Subcutaneous abdominal adipose tissue (tissue), 5 donors: Measurements from ENCODE around the gene PTCD2.

Source experiments
- H3K27ac ChIP-seq: one replicate; pipeline ENCODE4 v1.7.0; 2013; ENCODE audit warnings: low read depth, mild to moderate bottlenecking, inconsistent platforms, low read length, moderate library complexity
- H3K27me3 ChIP-seq, 5 donors: one replicate each; pipeline ENCODE4 v1.7.0; 2013; ENCODE audit warnings: low read length in 5 of 5, inconsistent platforms in 1 of 5; ENCODE audit not compliant: control insufficient read depth in 5 of 5, insufficient read depth in 4 of 5
- H3K36me3 ChIP-seq, 5 donors: one replicate each; pipeline ENCODE4 v1.7.0; 2013; ENCODE audit warnings: low read length in 5 of 5; ENCODE audit not compliant: control insufficient read depth in 5 of 5, insufficient read depth in 5 of 5
- H3K4me1 ChIP-seq, 5 donors: one replicate each; pipeline ENCODE4 v1.7.0; 2013; ENCODE audit warnings: low read length in 5 of 5, mild to moderate bottlenecking in 3 of 5, moderate library complexity in 1 of 5; ENCODE audit not compliant: control insufficient read depth in 5 of 5, insufficient read depth in 5 of 5
- H3K4me3 ChIP-seq, 5 donors: one replicate each; pipeline ENCODE4 v1.7.0; 2013; ENCODE audit warnings: low read length in 5 of 5, low read depth in 1 of 5
- H3K9ac ChIP-seq, 5 donors: one replicate each; pipeline ENCODE4 v1.7.0; 2013; ENCODE audit warnings: low read length in 5 of 5, mild to moderate bottlenecking in 4 of 5, moderate library complexity in 3 of 5
- H3K9me3 ChIP-seq, 5 donors: one replicate each; pipeline ENCODE4 v1.7.0; 2013; ENCODE audit warnings: low read length in 5 of 5; ENCODE audit not compliant: control insufficient read depth in 5 of 5
- donor health status: healthy.
- donor health status: healthy.
- donor health status: healthy.
- donor health status: healthy.
- donor health status: healthy.

The PTCD2 gene

GRCh38 chr5:72358925-72359324 lies 38.8 kb downstream of the PTCD2 start:
- peaks cover 15 to 42% (median 22%) of the 10 kb centered on the region in 5 donors for H3K36me3 ChIP-seq
- no peak overlapping the region for H3K27ac ChIP-seq

GRCh38 chr5:72359886-72360285 lies 39.7 kb downstream of the PTCD2 start:
- Histone ChIP-seq H3K36me3 (peaks cover 15 to 42% (median 22%) of the 10 kb centered on the region in 5 donors), H3K4me1 (peaks cover 0 to 3% (median 0%) of the 10 kb centered on the region in 5 donors), H3K9me3 (no peaks in the 10 kb centered on the region), H3K27ac (no peak overlapping the region), H3K27me3 (no peaks in the 10 kb centered on the region), H3K9ac (no peak overlapping the region), H3K4me3 (no peak overlapping the region)

More at GRCh38 chr5:72358925-72359324, 38.8 kb downstream of the PTCD2 start:
- Histone ChIP-seq H3K9ac (no peak overlapping the region), H3K4me3 (no peak overlapping the region), H3K27me3 (no peaks in the 10 kb centered on the region), H3K9me3 (no peaks in the 10 kb centered on the region), H3K4me1 (peaks cover 0 to 3% (median 0%) of the 10 kb centered on the region in 5 donors)

DNA sequence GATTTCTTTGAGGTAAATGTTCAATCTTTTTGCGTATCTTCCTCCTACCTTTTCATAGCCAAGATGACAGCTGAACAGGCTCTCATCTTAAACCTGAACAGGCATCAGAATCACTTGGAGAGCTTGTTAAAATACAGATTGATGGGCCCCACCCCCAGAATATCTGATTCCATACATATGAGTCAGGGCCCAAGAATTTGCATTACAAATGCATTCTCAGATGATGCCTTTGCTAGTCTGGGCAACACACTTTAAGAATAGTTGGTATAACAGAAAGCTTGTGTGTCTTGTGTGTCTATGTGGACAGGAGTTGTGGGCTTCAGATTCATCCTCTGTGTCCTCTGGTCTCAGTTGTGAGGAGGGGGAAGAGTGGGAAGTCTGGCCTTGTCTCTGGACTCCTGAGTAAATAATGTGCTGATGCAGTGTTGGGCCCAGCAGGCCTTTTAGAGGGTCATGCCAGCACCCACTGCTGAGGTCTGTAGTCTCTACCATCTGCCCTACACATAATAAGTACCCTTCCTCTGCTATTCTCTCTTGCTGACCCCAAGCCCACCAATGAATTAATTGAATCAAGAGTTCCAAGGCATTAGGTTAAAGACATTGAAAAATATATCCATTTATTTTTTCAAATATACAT lies 43.1 kb downstream of the PTCD2 start:
- H3K4me3 ChIP-seq, result no peak overlapping the region
- H3K4me1 ChIP-seq, result peaks cover 0 to 9% (median 5%) of the 10 kb centered on the region in 5 donors
- peaks cover 11 to 39% (median 22%) of the 10 kb centered on the region in 5 donors for H3K36me3 ChIP-seq
- H3K9ac ChIP-seq, result no peak overlapping the region
- H3K9me3 ChIP-seq, result no peaks in the 10 kb centered on the region
- H3K27ac ChIP-seq, result no peak overlapping the region
- no peaks in the 10 kb centered on the region for H3K27me3 ChIP-seq

DNA sequence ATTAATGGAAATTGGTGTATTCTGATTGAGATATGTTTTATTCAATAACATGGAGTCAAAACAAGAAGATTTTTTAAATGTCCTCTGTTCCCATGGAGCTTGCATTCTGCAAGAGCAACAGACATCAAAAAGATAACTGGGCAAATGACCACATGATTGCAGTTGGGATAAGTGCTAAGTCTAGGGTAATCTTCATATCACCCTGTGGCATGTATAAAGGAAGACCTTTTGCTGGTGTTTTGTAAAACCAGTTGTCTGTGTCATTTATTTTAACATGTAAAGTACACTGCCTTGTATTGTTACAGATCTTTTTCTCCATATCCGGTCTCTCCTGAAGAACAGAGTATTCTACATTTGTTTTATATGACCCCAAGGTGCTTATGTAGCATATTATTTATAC lies 44.0 kb downstream of the PTCD2 start:
- H3K27ac ChIP-seq, result no peak overlapping the region
- no peaks in the 10 kb centered on the region for H3K27me3 ChIP-seq
- H3K4me3 ChIP-seq, result no peak overlapping the region
- H3K36me3 ChIP-seq, result peaks cover 6 to 31% (median 17%) of the 10 kb centered on the region in 5 donors
- peaks cover 0 to 9% (median 5%) of the 10 kb centered on the region in 5 donors for H3K4me1 ChIP-seq
- no peak overlapping the region for H3K9ac ChIP-seq
- no peaks in the 10 kb centered on the region for H3K9me3 ChIP-seq

DNA sequence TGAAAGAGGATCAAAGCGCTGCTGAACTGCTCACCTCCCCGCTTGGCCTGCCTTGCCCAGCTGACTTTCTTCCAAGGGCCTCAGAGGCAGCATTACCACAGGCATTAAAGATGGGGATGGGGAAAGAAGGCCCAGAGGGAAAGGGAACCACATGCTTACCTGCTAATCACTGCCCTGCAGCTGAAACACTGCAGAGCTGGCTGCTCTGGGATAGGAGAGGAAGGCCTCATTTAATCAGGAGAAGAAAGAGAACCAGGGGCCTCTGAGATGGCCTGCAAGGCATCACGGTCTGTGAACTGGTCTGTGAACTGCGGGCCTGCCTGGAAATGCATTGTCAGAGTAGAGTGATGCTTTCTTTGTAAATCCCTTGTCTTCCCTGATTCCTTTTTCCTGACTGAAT lies 44.8 kb downstream of the PTCD2 start:
- Histone ChIP-seq H3K9ac (no peak overlapping the region), H3K4me1 (peaks cover 0 to 9% (median 5%) of the 10 kb centered on the region in 5 donors), H3K4me3 (no peak overlapping the region)

GRCh38 chr5:72366324-72366976 lies 46.3 kb downstream of the PTCD2 start:
- Histone ChIP-seq H3K27ac (no peak overlapping the region), H3K4me1 (peaks cover 0 to 9% (median 5%) of the 10 kb centered on the region in 5 donors), H3K9ac (no peak overlapping the region), H3K36me3 (peaks cover 0 to 12% (median 7%) of the 10 kb centered on the region in 5 donors), H3K9me3 (no peaks in the 10 kb centered on the region), H3K27me3 (no peaks in the 10 kb centered on the region), H3K4me3 (peak overlapping the region in 1 of 5 donors; percentile 10)

More for the DNA sequence above, 44.8 kb downstream of the PTCD2 start:
- H3K27ac ChIP-seq, result no peak overlapping the region
- peaks cover 0 to 23% (median 10%) of the 10 kb centered on the region in 5 donors for H3K36me3 ChIP-seq
- H3K27me3 ChIP-seq, result no peaks in the 10 kb centered on the region
- no peaks in the 10 kb centered on the region for H3K9me3 ChIP-seq

DNA sequence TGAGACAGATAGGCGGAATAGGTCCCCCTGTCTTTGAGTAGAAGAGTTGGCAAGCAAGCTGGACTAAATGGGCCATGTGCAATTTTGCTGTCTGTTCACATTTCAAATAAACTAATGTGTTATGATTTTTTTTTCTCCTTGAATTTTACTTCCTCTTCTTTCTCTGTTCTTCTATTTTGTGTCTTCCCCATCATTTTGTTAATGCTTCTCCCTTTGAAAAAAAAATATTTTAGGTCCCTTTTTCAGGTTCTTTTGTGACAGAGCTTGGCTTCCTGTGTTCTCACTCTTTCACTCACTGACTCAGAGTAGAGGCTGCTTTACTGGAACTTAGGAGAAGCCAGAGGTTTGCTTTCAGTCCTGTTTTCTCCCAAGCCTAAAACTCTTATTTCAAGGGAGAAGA lies 48.1 kb downstream of the PTCD2 start:
- Histone ChIP-seq H3K9me3 (no peaks in the 10 kb centered on the region), H3K9ac (no peak overlapping the region), H3K27ac (no peak overlapping the region), H3K36me3 (peaks cover 0 to 2% (median 0%) of the 10 kb centered on the region in 5 donors), H3K27me3 (no peaks in the 10 kb centered on the region), H3K4me1 (peaks cover 0 to 9% (median 5%) of the 10 kb centered on the region in 5 donors), H3K4me3 (no peak overlapping the region)

- peaks cover 0 to 9% (median 5%) of the 10 kb centered on the region in 5 donors for H3K4me1 ChIP-seq
- H3K36me3 ChIP-seq, result peaks cover 0 to 2% (median 0%) of the 10 kb centered on the region in 5 donors
- no peak overlapping the region for H3K4me3 ChIP-seq
- no peaks in the 10 kb centered on the region for H3K9me3 ChIP-seq
- no peak overlapping the region for H3K27ac ChIP-seq
- no peaks in the 10 kb centered on the region for H3K27me3 ChIP-seq
- H3K9ac ChIP-seq, result no peak overlapping the region
These were observed 49.1 kb downstream of the PTCD2 start for GRCh38 chr5:72369301-72369700.

GRCh38 chr5:72369711-72370110 lies 49.5 kb downstream of the PTCD2 start:
- H3K4me1 ChIP-seq, result peaks cover 0 to 9% (median 5%) of the 10 kb centered on the region in 5 donors
- H3K27ac ChIP-seq, result no peak overlapping the region
- H3K36me3 ChIP-seq, result peaks cover 0 to 2% (median 0%) of the 10 kb centered on the region in 5 donors
- no peaks in the 10 kb centered on the region for H3K27me3 ChIP-seq
- H3K9ac ChIP-seq, result no peak overlapping the region
- no peak overlapping the region for H3K4me3 ChIP-seq
- H3K9me3 ChIP-seq, result peaks cover 0 to 3% (median 0%) of the 10 kb centered on the region in 5 donors

- H3K27me3 ChIP-seq, result no peaks in the 10 kb centered on the region
- H3K9ac ChIP-seq, result no peak overlapping the region
- H3K27ac ChIP-seq, result no peak overlapping the region
- no peak overlapping the region for H3K4me3 ChIP-seq
- H3K9me3 ChIP-seq, result peaks cover 0 to 6% (median 0%) of the 10 kb centered on the region in 5 donors
- H3K4me1 ChIP-seq, result peaks cover 0 to 2% (median 0%) of the 10 kb centered on the region in 5 donors
- peaks cover 0 to 2% (median 0%) of the 10 kb centered on the region in 5 donors for H3K36me3 ChIP-seq
These were observed 52.2 kb downstream of the PTCD2 start for GRCh38 chr5:72372331-72372730.
